ENCODE results near the gene PRUNE2.
"Not testable (repeated sequence)": the region's sequence is repeated elsewhere in the genome, so short reads cannot be mapped to it uniquely, and the experiment has no call there.

Gene PRUNE2

GRCh38 chr9:76863832-76864231 is 42.1 kb downstream of the PRUNE2 start:
- DNase-seq (ENCODE audit: low read depth in 3 of 3), result no peak

DNA sequence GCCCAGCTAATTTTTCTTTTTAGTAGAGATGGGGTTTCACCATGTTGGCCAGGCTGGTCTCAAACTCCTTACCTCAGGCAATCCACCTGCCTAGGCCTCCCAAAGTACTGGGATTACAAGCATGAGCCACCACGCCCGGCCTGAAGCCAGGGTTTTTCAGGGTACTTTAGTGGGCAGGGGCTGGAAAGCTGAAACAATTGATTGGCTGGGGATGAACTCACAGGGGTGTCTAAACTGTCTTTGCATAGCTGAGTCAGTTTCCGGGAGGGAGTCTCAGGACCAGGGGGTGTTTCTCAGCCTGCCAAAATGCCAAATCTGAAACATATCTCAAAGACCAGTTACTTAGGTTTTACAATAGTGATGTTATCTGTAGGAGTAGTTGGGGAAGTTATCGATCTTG is 46.1 kb downstream of the PRUNE2 start:
- DNase-seq (ENCODE audit: low read depth in 3 of 3), result no peak

DNA sequence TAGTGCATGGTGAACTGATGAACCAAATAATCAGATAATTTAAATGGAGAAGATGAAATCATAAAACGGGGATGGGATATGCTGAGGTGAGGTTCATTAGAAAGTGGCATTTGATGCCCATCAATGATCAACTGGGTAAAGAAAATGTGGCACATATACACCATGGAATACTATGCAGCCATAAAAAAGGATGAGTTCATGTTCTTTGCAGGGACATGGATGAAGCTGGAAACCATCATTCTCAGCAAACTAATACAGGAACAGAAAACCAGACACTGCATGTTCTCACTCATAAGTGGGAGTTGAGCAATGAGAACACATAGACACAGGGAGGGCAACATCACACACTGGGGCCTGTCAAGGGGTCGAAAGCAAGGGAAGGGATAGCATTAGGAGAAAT is 47.7 kb downstream of the PRUNE2 start:
- not testable (repeated sequence) for DNase-seq (ENCODE audit: low read depth in 3 of 3)

DNA sequence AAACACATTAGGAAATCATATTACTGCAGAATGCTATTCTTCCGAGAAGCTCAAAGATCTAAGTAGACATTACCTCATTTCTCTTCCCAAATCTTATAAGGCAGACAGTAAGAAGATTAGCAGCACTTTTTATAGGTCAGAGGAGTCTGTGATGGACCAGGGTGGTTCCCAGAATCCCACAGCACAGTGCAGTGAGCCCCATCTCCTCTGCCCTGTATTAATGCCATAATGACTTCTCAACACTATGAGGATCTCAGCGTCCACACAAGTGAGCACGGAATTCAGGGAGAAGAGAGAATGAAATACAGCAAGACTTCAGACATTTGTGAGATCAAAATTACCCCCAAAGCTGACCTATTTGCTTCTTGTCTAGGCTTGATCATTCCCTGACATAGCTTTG is 49.9 kb downstream of the PRUNE2 start:
- DNase-seq (ENCODE audit: low read depth in 3 of 3), result no peak

DNA sequence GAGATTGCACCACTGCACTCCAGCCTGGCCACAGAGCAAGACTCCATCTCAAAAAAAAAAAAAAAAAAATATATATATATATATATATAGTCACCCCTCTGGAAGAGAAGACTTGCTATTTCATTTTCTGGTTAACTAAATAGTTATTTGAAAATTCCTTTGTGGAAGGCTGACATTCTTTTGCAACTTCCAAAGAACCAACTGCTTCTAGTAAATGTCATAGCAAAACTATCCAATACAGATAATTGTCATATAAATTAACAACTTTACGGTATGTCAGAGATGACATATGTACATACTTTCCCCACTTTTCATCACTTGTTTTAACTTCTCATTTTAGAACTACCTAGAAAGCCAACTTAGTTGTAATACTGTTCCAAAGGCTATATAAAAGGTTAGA is 50.9 kb downstream of the PRUNE2 start:
- DNase-seq (ENCODE audit: low read depth in 3 of 3), result no peak

GRCh38 chr9:76852026-76852425 is 53.9 kb downstream of the PRUNE2 start:
- no peak for DNase-seq (ENCODE audit: low read depth in 3 of 3)

DNA sequence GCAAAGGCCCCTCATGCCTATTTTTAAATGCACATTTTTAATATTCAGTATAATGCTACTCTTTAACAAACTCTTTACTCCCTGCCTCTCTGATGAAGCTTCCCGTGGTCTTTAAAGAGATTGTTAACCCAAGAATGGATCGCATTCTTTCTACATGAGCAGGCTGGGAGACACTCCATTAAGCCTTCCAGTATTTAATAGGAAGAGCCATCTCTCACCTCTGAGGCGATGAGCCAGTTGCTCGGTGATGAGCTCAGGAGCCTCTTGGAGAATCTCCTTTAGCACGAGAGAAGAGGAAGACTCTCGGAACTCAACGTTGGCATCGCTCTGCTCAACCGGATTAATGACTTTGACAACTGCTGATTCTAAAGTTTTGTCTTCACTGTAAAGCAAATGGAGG is 59.6 kb downstream of the PRUNE2 start:
- no peak for DNase-seq (ENCODE audit: low read depth in 3 of 3)

DNA sequence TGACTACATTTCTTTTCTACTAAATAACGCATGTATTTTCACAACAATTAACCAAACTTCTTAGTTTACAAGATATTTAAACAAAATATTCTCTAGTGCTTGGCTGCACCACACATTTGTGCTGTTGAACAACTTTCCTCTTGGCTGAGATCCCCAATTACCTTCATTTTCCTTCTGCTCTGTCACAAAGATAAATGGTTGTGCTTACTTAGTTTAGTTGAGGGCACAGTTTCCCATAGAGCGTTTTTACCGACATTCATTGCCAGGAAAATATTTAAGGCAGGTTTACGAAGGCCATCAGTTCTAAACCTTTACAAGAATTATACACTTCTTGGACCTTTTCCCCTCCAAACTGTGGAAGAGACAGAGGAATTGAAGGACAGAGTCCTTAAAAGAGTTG is 60.7 kb downstream of the PRUNE2 start:
- DNase-seq (ENCODE audit: low read depth in 3 of 3), result no peak

GRCh38 chr9:76835571-76836283 is 70.2 kb downstream of the PRUNE2 start:
- no peak for DNase-seq (ENCODE audit: low read depth in 3 of 3)

- no peak for DNase-seq (ENCODE audit: low read depth in 3 of 3)
Measured at GRCh38 chr9:76828447-76828846, 77.5 kb downstream of the PRUNE2 start.

DNA sequence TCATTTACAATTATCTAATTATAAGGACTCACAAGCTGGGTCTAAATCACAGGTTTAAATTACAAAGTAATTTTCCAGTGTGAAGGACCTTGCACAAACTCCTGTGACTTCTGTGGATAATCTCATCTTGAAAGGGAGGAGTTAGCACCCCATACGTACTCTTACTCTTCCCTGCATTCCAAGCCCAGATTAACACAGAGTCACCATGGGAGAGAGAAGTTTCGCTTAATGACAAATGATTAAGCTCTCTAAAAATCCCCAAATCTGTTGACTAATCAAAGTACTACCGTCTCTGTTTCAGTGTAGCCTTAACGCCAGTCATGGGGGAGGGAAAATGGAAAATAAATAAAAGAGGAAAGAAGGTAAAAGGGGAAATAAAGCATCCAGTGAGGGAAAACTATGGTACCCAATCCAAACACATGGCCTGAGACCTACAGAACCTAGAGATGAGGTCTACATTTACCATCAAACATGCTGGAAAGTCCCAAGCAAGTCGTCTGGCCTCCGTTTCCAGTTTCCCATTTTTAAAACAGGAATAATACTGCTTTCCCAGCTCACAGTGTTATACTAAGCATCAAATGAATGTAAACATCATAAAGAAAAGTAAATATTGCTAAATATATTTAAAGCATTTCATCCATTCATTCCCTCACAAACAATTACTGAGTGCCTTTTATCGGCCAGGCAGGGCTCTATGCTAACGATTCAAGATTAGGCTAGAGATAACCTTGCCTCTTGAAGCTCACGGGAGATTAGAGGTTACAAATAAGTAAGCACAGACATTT is 78.4 kb downstream of the PRUNE2 start:
- DNase-seq (ENCODE audit: low read depth in 3 of 3), result no peak

DNA sequence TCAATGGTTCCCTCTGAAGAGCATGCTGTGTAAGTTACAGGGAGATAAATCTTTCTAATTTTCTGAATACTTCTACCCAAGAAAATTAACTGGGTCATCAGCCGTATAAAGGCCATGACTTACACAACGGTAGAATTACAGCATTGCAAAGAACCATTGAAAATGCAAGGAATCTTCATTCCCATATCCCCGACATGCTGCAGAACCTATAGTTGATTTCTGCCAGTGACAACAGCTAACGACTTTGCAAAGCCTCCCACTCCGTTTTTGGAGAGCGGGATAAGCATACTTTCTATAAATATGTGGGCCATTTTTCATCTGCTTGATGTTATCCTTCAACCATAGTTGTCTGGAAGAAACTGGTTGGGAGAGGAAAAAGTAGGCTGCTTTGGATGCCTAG is 85.5 kb downstream of the PRUNE2 start:
- no peak for DNase-seq (ENCODE audit: low read depth in 3 of 3)

DNA sequence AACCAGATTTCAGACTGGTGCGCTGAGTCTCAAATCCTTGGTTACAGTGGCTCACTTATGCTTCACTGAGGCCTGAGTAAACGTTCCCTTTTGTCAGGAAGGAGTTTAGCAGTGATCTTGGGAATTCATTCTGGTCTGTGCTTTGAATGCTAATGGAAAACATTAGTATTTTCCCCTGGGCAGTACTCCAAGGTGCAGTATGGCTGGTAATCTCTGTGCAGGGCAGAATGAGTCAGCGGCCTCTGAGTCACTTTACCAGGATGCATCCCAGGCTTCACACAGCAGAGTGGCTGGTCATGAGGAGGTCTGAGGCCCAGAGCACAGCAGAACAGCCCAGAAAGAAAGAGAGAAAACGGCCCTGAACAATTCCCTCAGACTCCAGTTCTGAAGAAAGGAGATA is 87.6 kb downstream of the PRUNE2 start:
- no peak for DNase-seq (ENCODE audit: low read depth in 3 of 3)

DNA sequence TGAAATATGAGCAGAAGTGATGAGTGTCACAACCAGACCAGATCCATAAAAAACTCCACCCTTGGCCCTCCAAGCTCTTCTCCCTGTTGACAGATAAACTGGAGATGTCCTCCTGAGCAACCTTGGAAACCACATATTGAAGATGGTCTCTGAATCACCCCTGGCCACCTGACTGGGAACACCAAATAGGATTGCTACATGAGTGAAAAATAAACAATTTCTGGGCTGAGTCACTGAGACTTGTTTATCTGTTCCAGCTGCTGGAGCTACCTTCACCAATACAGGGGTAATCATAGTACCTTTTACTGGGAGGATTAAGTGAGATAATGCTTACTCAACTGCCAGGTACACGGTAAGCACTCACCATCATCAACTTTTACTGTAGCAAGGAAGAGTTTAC is 88.4 kb downstream of the PRUNE2 start:
- no peak for DNase-seq (ENCODE audit: low read depth in 3 of 3)

- no peak for DNase-seq (ENCODE audit: low read depth in 3 of 3)
Measured at GRCh38 chr9:76812591-76812990, 93.3 kb downstream of the PRUNE2 start.

DNA sequence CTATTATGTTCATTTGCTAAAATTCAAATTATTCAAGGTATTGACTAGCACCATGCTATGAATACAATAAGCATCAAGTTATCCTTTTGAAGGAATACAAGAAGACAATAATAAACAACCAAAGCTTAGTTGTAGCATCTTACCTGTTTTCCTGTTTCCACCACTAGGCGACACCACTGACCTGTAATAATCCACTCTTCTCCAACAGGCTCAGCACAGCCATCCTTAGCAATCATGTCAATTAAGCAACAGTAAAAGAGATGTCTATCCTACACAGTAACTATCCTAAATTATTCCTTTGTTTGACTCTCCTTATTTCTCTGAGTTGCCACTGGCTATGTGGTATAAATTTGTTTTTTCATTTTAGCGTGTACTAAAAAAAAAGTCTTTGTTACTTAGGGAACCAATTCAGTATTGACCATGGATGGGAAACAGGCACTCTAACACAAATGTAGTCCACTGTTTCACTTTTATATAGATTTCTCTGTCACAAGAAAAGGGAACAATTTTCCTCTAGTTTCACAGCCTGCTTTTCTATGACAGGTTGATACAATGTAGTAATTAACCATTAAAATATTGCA is 95.4 kb downstream of the PRUNE2 start:
- DNase-seq (ENCODE audit: low read depth in 3 of 3), result no peak

- no peak for DNase-seq (ENCODE audit: low read depth in 3 of 3)
Measured at GRCh38 chr9:76808636-76809035, 97.3 kb downstream of the PRUNE2 start.

DNA sequence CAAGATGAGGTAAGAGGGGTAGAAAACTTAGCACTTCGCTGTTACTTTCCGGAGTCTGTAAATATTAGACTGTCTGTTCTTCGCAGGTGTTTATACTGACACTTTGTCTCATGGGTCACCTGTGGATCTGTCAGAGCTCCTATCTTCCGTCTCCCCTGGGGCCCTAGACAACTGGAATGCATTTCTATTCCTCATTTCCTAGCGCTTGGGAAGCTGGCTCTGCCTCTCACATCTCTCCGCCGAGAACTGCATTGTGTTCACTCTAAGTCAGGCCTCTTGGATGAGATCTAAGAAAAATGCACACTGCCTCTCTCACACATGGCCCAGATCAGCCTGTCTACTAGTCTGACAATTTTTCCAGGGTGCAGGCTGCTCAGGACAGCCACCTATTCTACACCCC is 102.2 kb downstream of the PRUNE2 start:
- DNase-seq (ENCODE audit: low read depth in 3 of 3), result no peak

DNA sequence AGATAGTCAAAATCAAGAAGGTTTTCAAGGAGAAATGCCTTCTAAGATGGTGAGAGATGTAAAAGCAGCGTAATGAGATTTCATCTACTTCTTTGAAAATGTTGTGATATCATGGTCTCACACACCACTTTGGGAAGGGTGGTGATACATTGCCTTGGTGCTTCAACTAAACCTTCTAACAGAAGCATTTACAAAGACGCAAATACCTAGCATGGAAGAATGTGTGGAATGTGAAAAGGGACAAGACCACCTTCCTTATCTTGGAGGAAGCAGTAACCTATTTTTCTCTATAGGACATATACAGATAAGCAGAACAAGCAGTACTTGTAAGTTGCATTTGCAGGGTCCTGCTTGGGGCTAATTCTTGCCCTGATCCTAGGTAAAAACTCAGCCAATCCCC is 102.8 kb downstream of the PRUNE2 start:
- no peak for DNase-seq (ENCODE audit: low read depth in 3 of 3)

DNA sequence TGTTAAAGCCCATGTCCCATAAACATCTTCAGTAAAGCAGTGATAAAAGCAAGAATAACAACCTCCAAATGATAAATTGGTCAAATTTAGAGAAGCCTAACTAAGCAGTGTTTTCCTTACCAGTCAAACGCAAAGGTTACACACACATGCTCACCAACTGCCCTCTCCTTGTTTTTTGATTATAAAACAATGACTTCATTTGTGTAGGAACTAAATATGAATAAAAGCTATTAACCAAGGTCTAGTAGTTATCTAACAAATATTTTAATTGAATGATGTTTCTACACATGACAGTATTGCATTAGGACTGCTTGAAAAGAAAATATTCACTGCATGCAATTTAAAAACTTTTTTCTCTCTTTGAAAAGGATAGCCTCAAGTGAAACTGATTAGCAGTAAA is 105.0 kb downstream of the PRUNE2 start:
- DNase-seq (ENCODE audit: low read depth in 3 of 3), result no peak

DNA sequence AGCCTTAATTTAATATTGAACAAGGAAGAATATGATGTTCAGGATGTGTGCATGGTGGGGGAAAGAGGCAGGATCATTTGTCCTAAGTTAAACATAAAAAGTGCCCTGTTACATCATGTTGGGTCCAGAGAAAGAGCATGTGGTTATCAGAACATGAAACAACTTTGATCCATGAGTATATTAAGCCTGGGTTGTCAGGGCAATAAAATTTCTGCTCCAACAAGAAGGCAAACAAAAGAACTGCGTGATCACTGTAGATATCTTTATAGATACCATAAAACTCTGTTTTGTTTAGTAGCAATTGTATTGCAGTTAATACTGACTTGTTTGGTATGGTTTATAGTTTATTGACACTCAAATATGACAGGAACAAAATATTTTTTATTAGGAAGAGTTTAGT is 106.4 kb downstream of the PRUNE2 start:
- DNase-seq (ENCODE audit: low read depth in 3 of 3), result no peak

GRCh38 chr9:76798527-76798926 is 107.4 kb downstream of the PRUNE2 start:
- no peak for DNase-seq (ENCODE audit: low read depth in 3 of 3)

DNA sequence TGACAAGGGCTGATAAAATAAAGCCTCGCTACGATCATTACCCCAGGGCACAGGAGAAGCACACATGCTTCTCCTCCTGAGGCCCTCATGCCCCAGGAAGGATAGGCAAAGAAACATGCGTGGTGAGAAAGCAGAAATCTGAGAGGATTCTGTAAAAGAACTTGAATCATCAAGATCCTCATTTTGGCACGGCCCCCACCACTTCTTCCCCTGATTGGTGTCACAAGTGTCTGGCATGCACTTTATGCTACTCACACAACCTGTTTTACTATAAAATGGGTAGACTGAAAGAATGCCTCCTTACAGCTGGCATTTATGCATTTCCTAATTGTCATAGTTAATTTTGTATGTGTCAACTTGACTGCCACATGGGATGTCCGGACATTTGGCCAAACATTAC is 109.6 kb downstream of the PRUNE2 start:
- DNase-seq (ENCODE audit: low read depth in 3 of 3), result no peak
